ENCODE measurements around the gene ZNF563.

- no peak for TF ChIP-seq EZH2phosphoT487 (IDR thresholded peaks at IDR 0.05; ENCODE audit: unreplicated experiment)
- TF ChIP-seq POLR2AphosphoS5 (IDR thresholded peaks at IDR 0.05; ENCODE audit: low read depth): no peak
- TF ChIP-seq, protein P1, sequence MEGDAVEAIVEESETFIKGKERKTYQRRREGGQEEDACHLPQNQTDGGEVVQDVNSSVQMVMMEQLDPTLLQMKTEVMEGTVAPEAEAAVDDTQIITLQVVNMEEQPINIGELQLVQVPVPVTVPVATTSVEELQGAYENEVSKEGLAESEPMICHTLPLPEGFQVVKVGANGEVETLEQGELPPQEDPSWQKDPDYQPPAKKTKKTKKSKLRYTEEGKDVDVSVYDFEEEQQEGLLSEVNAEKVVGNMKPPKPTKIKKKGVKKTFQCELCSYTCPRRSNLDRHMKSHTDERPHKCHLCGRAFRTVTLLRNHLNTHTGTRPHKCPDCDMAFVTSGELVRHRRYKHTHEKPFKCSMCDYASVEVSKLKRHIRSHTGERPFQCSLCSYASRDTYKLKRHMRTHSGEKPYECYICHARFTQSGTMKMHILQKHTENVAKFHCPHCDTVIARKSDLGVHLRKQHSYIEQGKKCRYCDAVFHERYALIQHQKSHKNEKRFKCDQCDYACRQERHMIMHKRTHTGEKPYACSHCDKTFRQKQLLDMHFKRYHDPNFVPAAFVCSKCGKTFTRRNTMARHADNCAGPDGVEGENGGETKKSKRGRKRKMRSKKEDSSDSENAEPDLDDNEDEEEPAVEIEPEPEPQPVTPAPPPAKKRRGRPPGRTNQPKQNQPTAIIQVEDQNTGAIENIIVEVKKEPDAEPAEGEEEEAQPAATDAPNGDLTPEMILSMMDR (conservative IDR thresholded peaks at IDR 0.05; ENCODE audit: low read depth in 2 of 2): no peak
- TF ChIP-seq EZH2 (IDR thresholded peaks at IDR 0.05; ENCODE audit: low read depth, unreplicated experiment): no peak
- TF ChIP-seq, protein P2, sequence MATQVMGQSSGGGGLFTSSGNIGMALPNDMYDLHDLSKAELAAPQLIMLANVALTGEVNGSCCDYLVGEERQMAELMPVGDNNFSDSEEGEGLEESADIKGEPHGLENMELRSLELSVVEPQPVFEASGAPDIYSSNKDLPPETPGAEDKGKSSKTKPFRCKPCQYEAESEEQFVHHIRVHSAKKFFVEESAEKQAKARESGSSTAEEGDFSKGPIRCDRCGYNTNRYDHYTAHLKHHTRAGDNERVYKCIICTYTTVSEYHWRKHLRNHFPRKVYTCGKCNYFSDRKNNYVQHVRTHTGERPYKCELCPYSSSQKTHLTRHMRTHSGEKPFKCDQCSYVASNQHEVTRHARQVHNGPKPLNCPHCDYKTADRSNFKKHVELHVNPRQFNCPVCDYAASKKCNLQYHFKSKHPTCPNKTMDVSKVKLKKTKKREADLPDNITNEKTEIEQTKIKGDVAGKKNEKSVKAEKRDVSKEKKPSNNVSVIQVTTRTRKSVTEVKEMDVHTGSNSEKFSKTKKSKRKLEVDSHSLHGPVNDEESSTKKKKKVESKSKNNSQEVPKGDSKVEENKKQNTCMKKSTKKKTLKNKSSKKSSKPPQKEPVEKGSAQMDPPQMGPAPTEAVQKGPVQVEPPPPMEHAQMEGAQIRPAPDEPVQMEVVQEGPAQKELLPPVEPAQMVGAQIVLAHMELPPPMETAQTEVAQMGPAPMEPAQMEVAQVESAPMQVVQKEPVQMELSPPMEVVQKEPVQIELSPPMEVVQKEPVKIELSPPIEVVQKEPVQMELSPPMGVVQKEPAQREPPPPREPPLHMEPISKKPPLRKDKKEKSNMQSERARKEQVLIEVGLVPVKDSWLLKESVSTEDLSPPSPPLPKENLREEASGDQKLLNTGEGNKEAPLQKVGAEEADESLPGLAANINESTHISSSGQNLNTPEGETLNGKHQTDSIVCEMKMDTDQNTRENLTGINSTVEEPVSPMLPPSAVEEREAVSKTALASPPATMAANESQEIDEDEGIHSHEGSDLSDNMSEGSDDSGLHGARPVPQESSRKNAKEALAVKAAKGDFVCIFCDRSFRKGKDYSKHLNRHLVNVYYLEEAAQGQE (IDR thresholded peaks at IDR 0.05; ENCODE audit: unreplicated experiment): no peak
- TF ChIP-seq CREB1 (CRISPR knock-in tag; IDR thresholded peaks at IDR 0.05; ENCODE audit: low read depth): no peak
- TF ChIP-seq, protein P3, sequence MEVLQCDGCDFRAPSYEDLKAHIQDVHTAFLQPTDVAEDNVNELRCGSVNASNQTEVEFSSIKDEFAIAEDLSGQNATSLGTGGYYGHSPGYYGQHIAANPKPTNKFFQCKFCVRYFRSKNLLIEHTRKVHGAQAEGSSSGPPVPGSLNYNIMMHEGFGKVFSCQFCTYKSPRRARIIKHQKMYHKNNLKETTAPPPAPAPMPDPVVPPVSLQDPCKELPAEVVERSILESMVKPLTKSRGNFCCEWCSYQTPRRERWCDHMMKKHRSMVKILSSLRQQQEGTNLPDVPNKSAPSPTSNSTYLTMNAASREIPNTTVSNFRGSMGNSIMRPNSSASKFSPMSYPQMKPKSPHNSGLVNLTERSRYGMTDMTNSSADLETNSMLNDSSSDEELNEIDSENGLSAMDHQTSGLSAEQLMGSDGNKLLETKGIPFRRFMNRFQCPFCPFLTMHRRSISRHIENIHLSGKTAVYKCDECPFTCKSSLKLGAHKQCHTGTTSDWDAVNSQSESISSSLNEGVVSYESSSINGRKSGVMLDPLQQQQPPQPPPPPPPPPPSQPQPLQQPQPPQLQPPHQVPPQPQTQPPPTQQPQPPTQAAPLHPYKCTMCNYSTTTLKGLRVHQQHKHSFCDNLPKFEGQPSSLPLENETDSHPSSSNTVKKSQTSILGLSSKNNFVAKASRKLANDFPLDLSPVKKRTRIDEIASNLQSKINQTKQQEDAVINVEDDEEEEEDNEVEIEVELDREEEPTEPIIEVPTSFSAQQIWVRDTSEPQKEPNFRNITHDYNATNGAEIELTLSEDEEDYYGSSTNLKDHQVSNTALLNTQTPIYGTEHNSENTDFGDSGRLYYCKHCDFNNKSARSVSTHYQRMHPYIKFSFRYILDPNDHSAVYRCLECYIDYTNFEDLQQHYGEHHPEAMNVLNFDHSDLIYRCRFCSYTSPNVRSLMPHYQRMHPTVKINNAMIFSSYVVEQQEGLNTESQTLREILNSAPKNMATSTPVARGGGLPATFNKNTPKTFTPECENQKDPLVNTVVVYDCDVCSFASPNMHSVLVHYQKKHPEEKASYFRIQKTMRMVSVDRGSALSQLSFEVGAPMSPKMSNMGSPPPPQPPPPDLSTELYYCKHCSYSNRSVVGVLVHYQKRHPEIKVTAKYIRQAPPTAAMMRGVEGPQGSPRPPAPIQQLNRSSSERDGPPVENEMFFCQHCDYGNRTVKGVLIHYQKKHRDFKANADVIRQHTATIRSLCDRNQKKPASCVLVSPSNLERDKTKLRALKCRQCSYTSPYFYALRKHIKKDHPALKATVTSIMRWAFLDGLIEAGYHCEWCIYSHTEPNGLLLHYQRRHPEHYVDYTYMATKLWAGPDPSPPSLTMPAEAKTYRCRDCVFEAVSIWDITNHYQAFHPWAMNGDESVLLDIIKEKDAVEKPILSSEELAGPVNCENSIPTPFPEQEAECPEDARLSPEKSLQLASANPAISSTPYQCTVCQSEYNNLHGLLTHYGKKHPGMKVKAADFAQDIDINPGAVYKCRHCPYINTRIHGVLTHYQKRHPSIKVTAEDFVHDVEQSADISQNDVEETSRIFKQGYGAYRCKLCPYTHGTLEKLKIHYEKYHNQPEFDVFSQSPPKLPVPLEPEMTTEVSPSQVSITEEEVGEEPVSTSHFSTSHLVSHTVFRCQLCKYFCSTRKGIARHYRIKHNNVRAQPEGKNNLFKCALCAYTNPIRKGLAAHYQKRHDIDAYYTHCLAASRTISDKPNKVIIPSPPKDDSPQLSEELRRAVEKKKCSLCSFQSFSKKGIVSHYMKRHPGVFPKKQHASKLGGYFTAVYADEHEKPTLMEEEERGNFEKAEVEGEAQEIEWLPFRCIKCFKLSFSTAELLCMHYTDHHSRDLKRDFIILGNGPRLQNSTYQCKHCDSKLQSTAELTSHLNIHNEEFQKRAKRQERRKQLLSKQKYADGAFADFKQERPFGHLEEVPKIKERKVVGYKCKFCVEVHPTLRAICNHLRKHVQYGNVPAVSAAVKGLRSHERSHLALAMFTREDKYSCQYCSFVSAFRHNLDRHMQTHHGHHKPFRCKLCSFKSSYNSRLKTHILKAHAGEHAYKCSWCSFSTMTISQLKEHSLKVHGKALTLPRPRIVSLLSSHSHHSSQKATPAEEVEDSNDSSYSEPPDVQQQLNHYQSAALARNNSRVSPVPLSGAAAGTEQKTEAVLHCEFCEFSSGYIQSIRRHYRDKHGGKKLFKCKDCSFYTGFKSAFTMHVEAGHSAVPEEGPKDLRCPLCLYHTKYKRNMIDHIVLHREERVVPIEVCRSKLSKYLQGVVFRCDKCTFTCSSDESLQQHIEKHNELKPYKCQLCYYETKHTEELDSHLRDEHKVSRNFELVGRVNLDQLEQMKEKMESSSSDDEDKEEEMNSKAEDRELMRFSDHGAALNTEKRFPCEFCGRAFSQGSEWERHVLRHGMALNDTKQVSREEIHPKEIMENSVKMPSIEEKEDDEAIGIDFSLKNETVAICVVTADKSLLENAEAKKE (CRISPR knock-in tag; IDR thresholded peaks at IDR 0.05): no peak
- TF ChIP-seq NANOG (IDR thresholded peaks at IDR 0.05; ENCODE audit: borderline replicate concordance): no peak
- TF ChIP-seq JUNB (IDR thresholded peaks at IDR 0.05; ENCODE audit: unreplicated experiment): no peak
- TF ChIP-seq, protein P4, sequence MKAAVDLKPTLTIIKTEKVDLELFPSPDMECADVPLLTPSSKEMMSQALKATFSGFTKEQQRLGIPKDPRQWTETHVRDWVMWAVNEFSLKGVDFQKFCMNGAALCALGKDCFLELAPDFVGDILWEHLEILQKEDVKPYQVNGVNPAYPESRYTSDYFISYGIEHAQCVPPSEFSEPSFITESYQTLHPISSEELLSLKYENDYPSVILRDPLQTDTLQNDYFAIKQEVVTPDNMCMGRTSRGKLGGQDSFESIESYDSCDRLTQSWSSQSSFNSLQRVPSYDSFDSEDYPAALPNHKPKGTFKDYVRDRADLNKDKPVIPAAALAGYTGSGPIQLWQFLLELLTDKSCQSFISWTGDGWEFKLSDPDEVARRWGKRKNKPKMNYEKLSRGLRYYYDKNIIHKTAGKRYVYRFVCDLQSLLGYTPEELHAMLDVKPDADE (IDR thresholded peaks at IDR 0.05): no peak
- TF ChIP-seq STAT1 (IDR thresholded peaks at IDR 0.05; ENCODE audit: unreplicated experiment): no peak
- TF ChIP-seq ZNF331 (CRISPR knock-in tag; IDR thresholded peaks at IDR 0.05; ENCODE audit: low read depth): no peak
Measured at GRCh38 chr19:12364391-12365235, 31.2 kb upstream of the ZNF563 start.

Data from GM23338 (cell line).